Measurements from ENCODE around the gene FNBP1.

The FNBP1 gene

DNA sequence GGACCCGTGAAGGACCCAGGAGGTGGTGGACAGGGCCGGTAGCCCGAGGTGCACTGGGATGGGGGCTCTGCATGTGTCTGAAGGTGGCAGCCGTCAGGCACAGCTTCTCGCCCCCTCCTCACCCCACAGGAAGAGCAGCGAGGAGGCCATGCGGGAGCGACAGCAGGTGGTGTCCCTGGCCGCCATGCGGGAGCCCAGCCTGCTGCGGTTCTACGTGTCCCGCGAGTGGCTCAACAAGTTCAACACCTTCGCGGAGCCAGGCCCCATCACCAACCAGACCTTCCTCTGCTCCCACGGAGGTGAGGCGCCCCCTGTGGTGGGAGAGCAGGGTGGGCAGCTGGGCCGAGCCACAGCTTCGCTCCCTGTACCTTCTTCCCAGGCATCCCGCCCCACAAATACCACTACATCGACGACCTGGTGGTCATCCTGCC lies 167.8 kb downstream of the FNBP1 start:
- no peak for DNase-seq (ENCODE audit: low read depth)

DNA sequence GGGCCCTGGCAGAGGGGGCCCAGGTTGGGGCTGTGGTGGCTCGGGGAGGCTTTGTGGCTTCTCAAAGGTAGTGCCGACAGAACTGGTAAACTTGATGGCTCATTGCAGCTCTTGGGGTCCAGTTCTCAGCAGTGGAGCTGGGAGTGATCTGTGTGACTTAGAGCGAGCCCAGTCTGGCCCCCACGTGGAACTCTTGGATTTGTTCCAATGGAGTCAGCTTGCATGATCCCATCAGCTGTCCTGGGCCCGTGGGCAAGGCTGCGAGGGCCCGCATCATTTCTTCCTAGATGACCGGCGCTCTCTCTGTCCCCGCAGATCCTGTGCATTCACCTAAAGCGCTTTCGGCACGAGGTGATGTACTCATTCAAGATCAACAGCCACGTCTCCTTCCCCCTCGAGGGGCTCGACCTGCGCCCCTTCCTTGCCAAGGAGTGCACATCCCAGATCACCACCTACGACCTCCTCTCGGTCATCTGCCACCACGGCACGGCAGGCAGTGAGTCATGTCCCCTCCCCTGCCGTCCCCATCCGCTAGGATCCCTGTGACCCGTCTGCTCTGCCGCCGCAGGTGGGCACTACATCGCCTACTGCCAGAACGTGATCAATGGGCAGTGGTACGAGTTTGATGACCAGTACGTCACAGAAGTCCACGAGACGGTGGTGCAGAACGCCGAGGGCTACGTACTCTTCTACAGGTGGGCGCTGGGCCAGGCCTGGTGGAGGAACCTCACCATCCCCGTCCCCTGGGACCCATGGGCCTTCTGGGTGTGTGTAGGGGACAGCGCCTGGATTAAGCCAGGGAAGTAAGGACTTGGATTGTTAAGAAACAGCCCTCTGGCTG lies 168.5 kb downstream of the FNBP1 start:
- DNase-seq (ENCODE audit: low read depth): no peak

- no peak for DNase-seq (ENCODE audit: low read depth)
Observed at GRCh38 chr9:129873563-129874190, 169.3 kb downstream of the FNBP1 start.

DNA sequence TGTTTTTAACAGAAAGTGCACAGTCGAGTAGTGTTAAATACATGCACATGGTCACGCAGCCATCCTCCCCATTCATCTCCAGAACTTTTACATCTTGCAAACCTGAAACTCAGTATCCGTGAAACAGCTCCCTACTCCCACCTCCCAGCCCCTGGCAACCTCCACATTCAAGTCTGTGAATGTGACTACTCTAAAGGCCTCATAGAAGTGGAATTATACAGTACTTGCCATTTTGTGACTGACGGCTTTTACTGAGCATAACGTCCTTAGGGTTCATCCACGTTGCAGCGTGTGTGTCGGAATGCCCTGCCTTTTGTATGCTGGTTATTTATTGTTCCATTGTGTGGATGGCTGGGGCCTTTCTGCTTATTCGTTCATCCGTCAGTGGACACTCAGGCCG lies 171.9 kb downstream of the FNBP1 start:
- DNase-seq (ENCODE audit: low read depth): no peak

- no peak for DNase-seq (ENCODE audit: low read depth)
Observed at GRCh38 chr9:129869585-129870501, 173.1 kb downstream of the FNBP1 start.

- no peak for DNase-seq (ENCODE audit: low read depth)
Observed at GRCh38 chr9:129868872-129869486, 174.0 kb downstream of the FNBP1 start.

GRCh38 chr9:129868023-129868871 lies 174.7 kb downstream of the FNBP1 start:
- DNase-seq (ENCODE audit: low read depth): no peak

- no peak for DNase-seq (ENCODE audit: low read depth)
Observed at GRCh38 chr9:129867136-129868022, 175.6 kb downstream of the FNBP1 start.

GRCh38 chr9:129866394-129867135 lies 176.4 kb downstream of the FNBP1 start:
- DNase-seq (ENCODE audit: low read depth): no peak

DNA sequence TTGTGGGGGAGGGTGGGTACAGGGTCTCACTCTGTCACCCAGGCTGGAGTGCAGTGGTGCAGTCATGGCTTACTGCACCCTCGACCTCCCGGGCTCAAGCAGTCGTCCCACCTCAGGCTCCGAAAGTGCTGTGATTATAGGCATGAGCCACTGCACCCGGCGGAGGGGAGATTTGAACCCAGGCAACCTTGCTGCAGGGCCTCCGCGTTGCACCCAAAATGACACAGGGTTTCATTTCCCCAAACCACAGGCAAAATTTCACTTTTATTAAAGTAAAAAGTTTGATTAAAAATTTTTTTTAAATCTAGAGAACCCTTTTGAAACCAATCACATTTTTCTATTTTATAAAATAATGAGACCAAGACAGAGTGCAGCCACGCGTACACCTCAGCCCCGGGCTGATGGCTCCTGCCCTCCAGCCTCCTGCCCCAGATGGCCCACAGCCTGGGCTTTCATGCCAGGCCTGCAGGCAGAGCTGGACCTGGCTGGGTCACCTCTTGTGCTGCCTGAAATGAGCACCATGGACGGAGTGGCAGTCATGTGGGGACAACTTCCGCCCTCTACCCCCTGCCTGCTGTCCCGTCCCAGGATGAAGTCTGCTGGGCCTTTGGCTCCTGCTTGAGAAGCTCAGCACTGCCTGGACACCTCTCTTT lies 177.2 kb downstream of the FNBP1 start:
- no peak for DNase-seq (ENCODE audit: low read depth)

DNA sequence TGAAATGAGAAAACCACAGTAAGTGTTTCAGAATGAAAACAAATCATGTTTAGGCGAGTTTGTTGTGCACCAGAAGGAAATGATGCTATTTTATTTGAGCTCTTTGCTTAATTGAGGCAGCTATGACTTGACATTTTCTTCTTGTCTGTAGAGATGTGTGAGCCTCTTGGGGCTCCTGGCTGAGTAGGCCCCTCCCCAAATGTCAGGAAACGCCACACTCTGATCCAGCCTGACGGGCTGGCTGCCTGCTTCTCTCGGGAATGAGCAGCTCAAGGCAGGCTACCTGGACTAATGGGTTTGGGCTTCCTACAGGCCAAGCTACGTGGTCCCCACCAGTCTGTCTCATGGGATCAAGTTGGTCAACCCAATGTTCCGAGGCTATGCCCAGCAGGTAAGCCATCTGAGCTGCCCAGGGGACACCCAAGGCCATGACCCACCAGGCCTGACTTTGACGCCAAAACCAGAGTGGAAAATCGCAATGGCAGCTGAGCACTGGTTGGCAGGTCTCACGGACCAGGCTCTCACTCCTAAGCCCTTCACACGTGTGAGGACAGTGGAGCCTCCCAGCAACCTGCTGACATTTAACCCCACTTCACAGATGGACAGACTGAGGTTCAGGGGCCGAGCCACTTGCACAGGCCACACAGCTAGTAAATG lies 177.9 kb downstream of the FNBP1 start:
- DNase-seq (ENCODE audit: low read depth): no peak

DNA sequence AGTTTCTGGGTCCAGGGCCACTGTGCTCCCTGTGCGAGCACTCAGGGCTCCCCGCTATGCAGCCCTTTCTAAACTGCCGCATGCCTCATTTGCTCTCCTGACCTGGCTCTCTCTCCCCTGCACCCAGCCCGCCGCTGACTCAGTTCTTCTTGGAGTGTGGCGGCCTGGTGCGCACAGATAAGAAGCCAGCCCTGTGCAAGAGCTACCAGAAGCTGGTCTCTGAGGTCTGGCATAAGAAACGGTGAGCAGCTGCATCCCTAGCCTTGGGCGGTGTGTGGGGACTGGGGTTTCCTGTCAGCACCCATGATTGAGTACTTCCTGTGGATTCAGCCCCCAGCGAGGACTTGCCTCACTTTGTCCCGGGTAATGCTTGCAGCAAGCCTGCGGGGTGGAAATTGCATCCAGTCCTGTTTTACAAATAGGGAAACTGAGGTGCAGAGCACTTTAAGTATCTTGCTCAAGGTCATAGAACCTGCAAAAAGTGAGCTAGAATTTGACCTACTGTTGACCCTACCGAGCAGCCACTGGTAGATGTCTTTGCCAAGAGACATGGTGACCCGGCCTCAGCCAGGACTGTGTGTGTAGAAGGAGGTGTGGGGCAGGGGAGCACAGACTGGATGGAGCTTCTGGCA lies 179.8 kb downstream of the FNBP1 start:
- DNase-seq (ENCODE audit: low read depth): peak; percentile 85

DNA sequence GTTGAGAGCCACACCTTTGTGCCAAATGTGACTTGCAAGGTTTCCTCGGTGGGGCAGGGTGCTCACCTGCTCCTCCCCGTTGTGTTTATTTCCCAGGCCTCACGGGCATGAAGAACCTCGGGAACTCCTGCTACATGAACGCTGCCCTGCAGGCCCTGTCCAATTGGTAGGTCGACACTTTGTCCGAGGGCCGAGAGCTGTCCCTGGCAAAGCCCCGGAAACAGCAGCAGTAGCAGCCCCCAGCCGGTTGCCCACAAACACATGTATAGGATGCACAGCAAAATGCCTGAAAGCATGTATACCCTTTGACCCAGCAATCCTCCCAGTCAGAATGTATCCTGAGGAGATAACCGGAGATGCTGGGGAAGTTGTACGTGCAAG lies 181.6 kb downstream of the FNBP1 start:
- no peak for DNase-seq (ENCODE audit: low read depth)

DNA sequence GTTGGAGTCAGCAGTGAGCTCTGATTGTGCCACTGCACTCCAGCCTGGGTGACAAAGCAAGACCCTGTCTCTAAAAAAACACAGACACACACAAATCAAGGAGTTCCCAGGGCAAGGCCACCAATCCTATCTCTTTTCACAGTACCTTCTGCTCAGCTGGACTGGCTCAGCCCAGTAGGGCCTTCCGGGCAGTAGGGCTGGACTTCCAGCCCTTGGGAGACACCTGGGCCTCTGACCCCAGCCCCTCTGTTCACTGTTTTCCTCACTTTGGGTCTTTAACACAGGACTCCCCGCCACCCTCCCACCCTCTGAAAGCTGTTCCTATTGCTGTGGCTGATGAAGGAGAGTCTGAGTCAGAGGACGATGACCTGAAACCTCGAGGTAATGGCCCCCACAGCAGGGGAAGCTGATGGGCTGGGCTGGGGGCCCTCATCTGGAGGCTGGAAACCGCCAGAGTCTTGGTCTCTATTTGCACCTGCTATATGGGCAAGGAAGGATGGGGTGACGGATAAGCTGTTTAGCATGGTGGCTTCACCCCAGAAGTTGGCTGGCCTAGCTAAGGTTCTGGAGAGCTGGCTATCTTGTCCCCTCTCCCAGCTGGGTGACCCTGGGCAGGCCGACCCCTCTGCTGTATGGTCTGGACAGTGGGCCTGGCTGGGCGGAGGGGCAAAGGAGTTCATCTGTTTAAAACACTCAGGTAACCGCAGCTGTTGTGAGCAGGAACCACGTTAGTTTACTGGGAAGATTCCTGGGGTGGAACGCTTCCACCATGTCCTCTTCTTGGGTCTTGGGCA lies 182.1 kb downstream of the FNBP1 start:
- no peak for DNase-seq (ENCODE audit: low read depth)

GRCh38 chr9:129858167-129858962 lies 184.6 kb downstream of the FNBP1 start:
- no peak for DNase-seq (ENCODE audit: low read depth)

DNA sequence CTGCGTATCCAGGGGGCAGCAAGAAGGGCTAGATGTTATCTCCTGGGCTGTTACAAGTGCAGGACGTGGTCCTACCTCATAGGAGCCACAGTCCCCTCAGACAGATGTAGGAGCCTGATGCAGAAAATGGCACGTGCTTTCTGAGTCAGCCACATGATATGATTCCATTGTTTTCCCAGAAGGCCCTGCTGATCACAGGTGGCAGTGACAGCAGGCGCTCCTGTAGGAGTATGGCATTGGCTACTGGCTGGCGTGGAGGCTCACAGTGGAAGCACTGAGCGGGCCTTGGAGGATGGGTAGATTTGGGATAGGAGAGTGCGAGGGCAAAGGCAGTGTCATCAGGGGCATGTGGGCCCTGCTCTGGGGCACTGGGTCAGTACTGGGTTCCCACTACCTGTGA lies 185.8 kb downstream of the FNBP1 start:
- DNase-seq (ENCODE audit: low read depth): no peak
